HepG2 (cell line): ENCODE data around the gene CTNNA2. TPM values are rescaled to one million over a fixed set of nuclear protein-coding genes. Genes with fewer than 3 reads are reported as not detected.

Source experiments
- EEA1 ChIP-seq: sonication (generic); formaldehyde crosslinking; IDR thresholded peaks from 2 replicates; pipeline ENCODE4 v1.5.1; 2020; ENCODE audit warnings: mild to moderate bottlenecking, missing genetic modification reagents, borderline replicate concordance
- EZH2 ChIP-seq: conservative IDR thresholded peaks from 2 replicates; pipeline ENCODE4 v1.6.1; 2012; ENCODE audit warnings: mild to moderate bottlenecking, low read depth, low read length, moderate library complexity
- FOXM1 ChIP-seq: sonication (generic); formaldehyde crosslinking; IDR thresholded peaks from 2 replicates; pipeline ENCODE4 v1.5.0; 2020; ENCODE audit warnings: missing genetic modification reagents
- GABPB1 ChIP-seq: IDR thresholded peaks from 2 replicates; pipeline ENCODE4 v1.6.1; 2016; ENCODE audit warnings: mild to moderate bottlenecking, missing genetic modification reagents, moderate library complexity, missing compliant biosample characterization
- HIC2 ChIP-seq: sonication (generic); formaldehyde crosslinking; IDR thresholded peaks from 2 replicates; pipeline ENCODE4 v1.9.0; 2022; ENCODE audit warnings: low read depth, missing genetic modification reagents
- HNF1A ChIP-seq, 2 experiments: sonication (generic) in 1 of 2; formaldehyde crosslinking in 1 of 2; IDR thresholded peaks; 2 replicates each; pipeline versions ENCODE4 v1.4.0 to v1.6.1; 2016 to 2020; ENCODE audit warnings: borderline replicate concordance in 1 of 2, low read depth in 1 of 2, mild to moderate bottlenecking in 1 of 2, missing genetic modification reagents in 1 of 2
- IRF2 ChIP-seq: IDR thresholded peaks from 2 replicates; pipeline ENCODE4 v1.6.1; 2018; ENCODE audit warnings: missing genetic modification reagents, missing compliant biosample characterization
- MED8 ChIP-seq: sonication (generic); formaldehyde crosslinking; IDR thresholded peaks from 2 replicates; pipeline ENCODE4 v1.8.1; 2023; ENCODE audit warnings: mild to moderate bottlenecking, missing genetic modification reagents; ENCODE audit not compliant: insufficient replicate concordance
- NPAS2 ChIP-seq: sonication (generic); formaldehyde crosslinking; IDR thresholded peaks from 2 replicates; pipeline ENCODE4 v1.8.0; 2022; ENCODE audit warnings: mild to moderate bottlenecking, missing genetic modification reagents, borderline replicate concordance
- NR2F2 ChIP-seq: IDR thresholded peaks from 2 replicates; pipeline ENCODE4 v1.6.1; 2012; ENCODE audit warnings: low read depth, inconsistent platforms, borderline replicate concordance
- PRDM15 ChIP-seq: sonication (generic); formaldehyde crosslinking; IDR thresholded peaks from 2 replicates; pipeline ENCODE4 v1.4.0; 2020; ENCODE audit warnings: missing genetic modification reagents
- SRY ChIP-seq: sonication (generic); formaldehyde crosslinking; IDR thresholded peaks from 2 replicates; pipeline ENCODE4 v1.8.0; 2022; ENCODE audit warnings: mild to moderate bottlenecking, missing genetic modification reagents
- ZHX1 ChIP-seq: sonication (generic); formaldehyde crosslinking; IDR thresholded peaks from 2 replicates; pipeline ENCODE4 v1.8.1; 2022; ENCODE audit warnings: low read depth, mild to moderate bottlenecking, missing genetic modification reagents
- ZMYM2 ChIP-seq: sonication (generic); formaldehyde crosslinking; IDR thresholded peaks from 2 replicates; pipeline ENCODE4 v1.8.0; 2022; ENCODE audit warnings: mild to moderate bottlenecking, missing genetic modification reagents
- ZNF619 ChIP-seq: sonication (generic); formaldehyde crosslinking; IDR thresholded peaks from 2 replicates; pipeline ENCODE4 v1.4.0; 2020; ENCODE audit warnings: mild to moderate bottlenecking, missing genetic modification reagents
- ZNF703 ChIP-seq: sonication (generic); formaldehyde crosslinking; IDR thresholded peaks from 2 replicates; pipeline ENCODE4 v1.5.1; 2020; ENCODE audit warnings: missing genetic modification reagents, mild to moderate bottlenecking, moderate library complexity, borderline replicate concordance
- polyA plus RNA-seq, 8 experiments: library from polyadenylated mRNA; depleted of rRNA in 3 of 8; stranded (reverse) in 7 of 8; unstranded in 1 of 8; fragments of >200 nt; fragmentation: Illumina TruSeq in 4 of 8; extraction: Trizol in 4 of 8; gene quantifications; 2 replicates each; pipeline versions ENCODE4 v1.2.1 to v1.2.3, GENCODE V29; 2011 to 2016; ENCODE audit warnings: low read depth in 4 of 8, missing spikeins in 1 of 8, mixed read lengths in 1 of 8; ENCODE audit not compliant: insufficient read depth in 1 of 8
- total RNA-seq, 5 experiments: library from RNA; depleted of rRNA; stranded (reverse); fragments of >200 nt; fragmentation: Illumina TruSeq; extraction: Trizol; gene quantifications; 2 replicates each; pipeline ENCODE4 v1.2.3, GENCODE V29; 2016; ENCODE audit warnings: low read depth in 1 of 5

CTNNA2 gene
- total and polyA plus RNA-seq, 2 of the 13 experiments (the other 11 are each of a cell fraction or from before 2014, with no cell fraction given): not detected

GRCh38 chr2:79511320-79511951 is 1.4 kb upstream of the CTNNA2 start (continued):
- TF ChIP-seq HNF1A (IDR thresholded peaks at IDR 0.05; ENCODE audit: low read depth) (no peak), HNF1A (CRISPR knock-in tag; IDR thresholded peaks at IDR 0.05; ENCODE audit: borderline replicate concordance) (no peak), EEA1 (CRISPR knock-in tag) (no peak), PRDM15 (peak; percentile 44; the same call in 1 of the 2 replicates), GABPB1 (CRISPR knock-in tag) (peak; percentile 49; the same call in 1 of the 2 replicates), SRY (CRISPR knock-in tag) (no peak; the same call in 1 of the 2 replicates), EZH2 (no peak), ZHX1 (no peak), IRF2 (CRISPR knock-in tag) (peak; percentile 82; the same call in 1 of the 2 replicates), ZMYM2 (CRISPR knock-in tag) (no peak), NPAS2 (CRISPR knock-in tag) (no peak), HIC2 (CRISPR knock-in tag) (no peak), ZNF703 (CRISPR knock-in tag) (no peak), MED8 (CRISPR knock-in tag) (no peak), FOXM1 (no peak), NR2F2 (no peak), ZNF619 (no peak)
